ENCODE measurements around the gene POLR3H.

DNA sequence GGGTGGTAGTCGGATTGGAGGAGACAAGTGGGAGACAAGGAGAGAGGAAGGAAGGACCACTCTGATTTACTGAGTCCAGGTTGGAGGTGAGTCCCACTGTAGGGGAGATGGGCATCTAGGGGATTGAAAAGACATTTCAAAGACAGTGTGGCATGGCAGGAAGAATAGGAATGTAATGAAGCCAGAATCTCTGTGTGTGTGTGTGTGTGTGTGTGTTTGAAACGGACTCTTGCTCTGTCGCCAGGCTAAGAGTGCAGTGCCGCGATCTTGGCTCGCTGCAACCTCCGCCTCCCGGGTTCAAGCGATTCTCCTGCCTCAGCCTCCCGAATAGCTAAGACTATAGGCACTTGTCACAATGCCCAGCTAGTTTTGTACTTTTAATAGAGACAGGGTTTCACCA, 12.3 kb upstream of the POLR3H start:
- no peak for TF ChIP-seq POLR2A (IDR thresholded peaks at IDR 0.05)
- TF ChIP-seq, protein P1, sequence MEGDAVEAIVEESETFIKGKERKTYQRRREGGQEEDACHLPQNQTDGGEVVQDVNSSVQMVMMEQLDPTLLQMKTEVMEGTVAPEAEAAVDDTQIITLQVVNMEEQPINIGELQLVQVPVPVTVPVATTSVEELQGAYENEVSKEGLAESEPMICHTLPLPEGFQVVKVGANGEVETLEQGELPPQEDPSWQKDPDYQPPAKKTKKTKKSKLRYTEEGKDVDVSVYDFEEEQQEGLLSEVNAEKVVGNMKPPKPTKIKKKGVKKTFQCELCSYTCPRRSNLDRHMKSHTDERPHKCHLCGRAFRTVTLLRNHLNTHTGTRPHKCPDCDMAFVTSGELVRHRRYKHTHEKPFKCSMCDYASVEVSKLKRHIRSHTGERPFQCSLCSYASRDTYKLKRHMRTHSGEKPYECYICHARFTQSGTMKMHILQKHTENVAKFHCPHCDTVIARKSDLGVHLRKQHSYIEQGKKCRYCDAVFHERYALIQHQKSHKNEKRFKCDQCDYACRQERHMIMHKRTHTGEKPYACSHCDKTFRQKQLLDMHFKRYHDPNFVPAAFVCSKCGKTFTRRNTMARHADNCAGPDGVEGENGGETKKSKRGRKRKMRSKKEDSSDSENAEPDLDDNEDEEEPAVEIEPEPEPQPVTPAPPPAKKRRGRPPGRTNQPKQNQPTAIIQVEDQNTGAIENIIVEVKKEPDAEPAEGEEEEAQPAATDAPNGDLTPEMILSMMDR (IDR thresholded peaks at IDR 0.05), result no peak

All from adrenal gland (tissue), 5 donors.